Neutrophil (primary cell): Measurements from ENCODE around the gene PPP4R2.

Source experiments
- H3K27ac ChIP-seq: fragments of 200-600 bp; sonication (generic); 2 replicates; pipeline ENCODE4 v1.5.1; 2016; ENCODE audit warnings: mild to moderate bottlenecking, moderate library complexity
- H3K27me3 ChIP-seq: fragments of 200-600 bp; sonication (generic); 2 replicates; pipeline ENCODE4 v1.6.0; 2016; ENCODE audit warnings: mild to moderate bottlenecking
- H3K36me3 ChIP-seq: fragments of 200-600 bp; sonication (generic); 2 replicates; pipeline ENCODE4 v1.5.1; 2017
- H3K4me1 ChIP-seq, 2 experiments: fragments of 200-600 bp in 1 of 2; sonication (generic) in 1 of 2; 1 replicate in 1 of 2; 2 replicates in 1 of 2; pipeline versions ENCODE4 v1.5.1 to v1.6.1; 2013 to 2016; ENCODE audit warnings: low read depth in 1 of 2, low read length in 1 of 2, mild to moderate bottlenecking in 1 of 2, moderate library complexity in 1 of 2; ENCODE audit not compliant: control insufficient read depth in 1 of 2, insufficient read depth in 1 of 2
- H3K4me3 ChIP-seq, 2 experiments: fragments of 200-600 bp in 1 of 2; sonication (generic) in 1 of 2; 1 replicate in 1 of 2; 2 replicates in 1 of 2; pipeline ENCODE4 v1.5.1; 2013 to 2016; ENCODE audit warnings: low read depth in 1 of 2, low read length in 1 of 2, mild to moderate bottlenecking in 1 of 2, moderate library complexity in 1 of 2
- H3K9me3 ChIP-seq: fragments of 200-600 bp; sonication (generic); 2 replicates; pipeline ENCODE4 v1.5.1; 2016
- TF ChIP-seq, protein P1 (sequence below): fragments of 200-600 bp; sonication (generic); IDR thresholded peaks from 2 replicates; pipeline ENCODE4 v1.5.1; 2016; ENCODE audit warnings: antibody characterized with exemption

The PPP4R2 gene

GRCh38 chr3:72951259-72951722 is 45.3 kb upstream of the PPP4R2 start:
- TF ChIP-seq, protein P1, sequence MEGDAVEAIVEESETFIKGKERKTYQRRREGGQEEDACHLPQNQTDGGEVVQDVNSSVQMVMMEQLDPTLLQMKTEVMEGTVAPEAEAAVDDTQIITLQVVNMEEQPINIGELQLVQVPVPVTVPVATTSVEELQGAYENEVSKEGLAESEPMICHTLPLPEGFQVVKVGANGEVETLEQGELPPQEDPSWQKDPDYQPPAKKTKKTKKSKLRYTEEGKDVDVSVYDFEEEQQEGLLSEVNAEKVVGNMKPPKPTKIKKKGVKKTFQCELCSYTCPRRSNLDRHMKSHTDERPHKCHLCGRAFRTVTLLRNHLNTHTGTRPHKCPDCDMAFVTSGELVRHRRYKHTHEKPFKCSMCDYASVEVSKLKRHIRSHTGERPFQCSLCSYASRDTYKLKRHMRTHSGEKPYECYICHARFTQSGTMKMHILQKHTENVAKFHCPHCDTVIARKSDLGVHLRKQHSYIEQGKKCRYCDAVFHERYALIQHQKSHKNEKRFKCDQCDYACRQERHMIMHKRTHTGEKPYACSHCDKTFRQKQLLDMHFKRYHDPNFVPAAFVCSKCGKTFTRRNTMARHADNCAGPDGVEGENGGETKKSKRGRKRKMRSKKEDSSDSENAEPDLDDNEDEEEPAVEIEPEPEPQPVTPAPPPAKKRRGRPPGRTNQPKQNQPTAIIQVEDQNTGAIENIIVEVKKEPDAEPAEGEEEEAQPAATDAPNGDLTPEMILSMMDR, result no peak
- Histone ChIP-seq H3K9me3 (no peaks in the 10 kb centered on the region), H3K4me1 (peaks cover 17 to 19% of the 10 kb centered on the region in 2 experiments), H3K36me3 (no peaks in the 10 kb centered on the region), H3K27ac (no peak overlapping the region), H3K4me3 (no peak overlapping the region), H3K27me3 (no peaks in the 10 kb centered on the region)

GRCh38 chr3:72953325-72953956 is 43.2 kb upstream of the PPP4R2 start:
- no peaks in the 10 kb centered on the region for H3K27me3 ChIP-seq
- no peaks in the 10 kb centered on the region for H3K9me3 ChIP-seq
- TF ChIP-seq, protein P1, result no peak
- no peak overlapping the region for H3K4me3 ChIP-seq
- peaks cover 17 to 19% of the 10 kb centered on the region in 2 experiments for H3K4me1 ChIP-seq
- H3K36me3 ChIP-seq, result no peaks in the 10 kb centered on the region
- peak overlapping the region; percentile 20 for H3K27ac ChIP-seq

DNA sequence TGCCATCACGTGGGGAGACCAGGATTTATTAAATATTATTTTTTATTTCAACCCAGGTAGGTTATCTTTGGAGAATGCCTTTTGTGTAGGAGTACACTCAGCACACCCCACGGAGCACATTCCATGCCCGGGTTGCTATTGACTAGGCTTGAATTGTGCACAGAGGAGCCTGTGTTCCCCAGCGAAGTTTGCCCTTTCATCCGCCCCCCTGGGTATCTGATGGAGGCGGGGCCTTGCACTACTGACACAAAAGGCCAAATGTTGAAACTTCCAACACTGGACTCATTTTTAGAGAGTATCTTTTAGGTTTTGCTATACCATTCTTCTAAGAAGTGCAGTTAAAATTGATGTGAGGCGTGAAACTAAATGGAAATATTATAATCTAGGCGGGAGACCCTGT is 39.3 kb upstream of the PPP4R2 start:
- H3K36me3 ChIP-seq, result no peaks in the 10 kb centered on the region
- H3K27me3 ChIP-seq, result no peaks in the 10 kb centered on the region
- no peak overlapping the region for H3K27ac ChIP-seq
- no peaks in the 10 kb centered on the region for H3K9me3 ChIP-seq
- peaks cover 17 to 19% of the 10 kb centered on the region in 2 experiments for H3K4me1 ChIP-seq
- TF ChIP-seq, protein P1, result no peak
- H3K4me3 ChIP-seq, result no peak overlapping the region

- Histone ChIP-seq H3K9me3 (no peaks in the 10 kb centered on the region), H3K36me3 (no peaks in the 10 kb centered on the region), H3K27ac (no peak overlapping the region), H3K4me3 (no peak overlapping the region), H3K27me3 (no peaks in the 10 kb centered on the region), H3K4me1 (no peaks in the 10 kb centered on the region)
- TF ChIP-seq, protein P1, result no peak
Observed at GRCh38 chr3:72959336-72959735, 37.3 kb upstream of the PPP4R2 start.

- H3K36me3 ChIP-seq, result no peaks in the 10 kb centered on the region
- H3K4me1 ChIP-seq, result no peaks in the 10 kb centered on the region
- H3K9me3 ChIP-seq, result no peaks in the 10 kb centered on the region
- TF ChIP-seq, protein P1, result no peak
- H3K27me3 ChIP-seq, result no peaks in the 10 kb centered on the region
- no peak overlapping the region for H3K27ac ChIP-seq
- H3K4me3 ChIP-seq, result no peak overlapping the region
Observed at GRCh38 chr3:72960812-72961518, 35.6 kb upstream of the PPP4R2 start.
